Mesenchymal stem cell (in vitro differentiated cells and primary cell): ENCODE data around the gene RGPD3.
"Not testable (repeated sequence)": the region's sequence is repeated elsewhere in the genome, so short reads cannot be mapped to it uniquely, and the experiment has no call there.

ENCODE experiments used
- DNase-seq: peaks from one replicate; pipeline ENCODE4 v3.0.0-alpha.2; 2013
- H2AFZ ChIP-seq: one replicate; pipeline ENCODE4 v1.6.1; 2013; ENCODE audit warnings: low read depth, mild to moderate bottlenecking, control low read depth, inconsistent platforms, low read length, moderate library complexity
- H2AK5ac ChIP-seq: 2 replicates; pipeline ENCODE4 v1.6.1; 2013; ENCODE audit warnings: low read length, moderate library complexity, mild to moderate bottlenecking, inconsistent platforms; ENCODE audit not compliant: severe bottlenecking
- H2BK120ac ChIP-seq: one replicate; pipeline ENCODE4 v1.6.1; 2013; ENCODE audit warnings: low read depth, mild to moderate bottlenecking, inconsistent platforms, low read length, moderate library complexity
- H2BK12ac ChIP-seq, 2 experiments: one replicate each; pipeline ENCODE4 v1.6.1; 2013; ENCODE audit warnings: inconsistent platforms in 2 of 2, low read length in 2 of 2, mild to moderate bottlenecking in 2 of 2, moderate library complexity in 2 of 2, control low read depth in 1 of 2
- H2BK15ac ChIP-seq: one replicate; pipeline ENCODE4 v1.6.1; 2013; ENCODE audit warnings: mild to moderate bottlenecking, low read depth, inconsistent platforms; ENCODE audit not compliant: poor library complexity, severe bottlenecking
- H2BK5ac ChIP-seq: 2 replicates; pipeline ENCODE4 v1.6.1; 2013; ENCODE audit warnings: low read depth, mild to moderate bottlenecking, low read length, control low read depth, inconsistent platforms; ENCODE audit not compliant: poor library complexity, severe bottlenecking
- H3K14ac ChIP-seq, 2 experiments: one replicate each; pipeline ENCODE4 v1.6.1; 2013; ENCODE audit warnings: inconsistent platforms in 2 of 2, low read length in 2 of 2, control low read depth in 1 of 2, mild to moderate bottlenecking in 1 of 2, moderate library complexity in 1 of 2
- H3K18ac ChIP-seq, 2 experiments: one replicate each; pipeline ENCODE4 v1.6.1; 2013; ENCODE audit warnings: inconsistent platforms in 2 of 2, low read length in 2 of 2, control low read depth in 1 of 2, low read depth in 1 of 2, mild to moderate bottlenecking in 1 of 2
- H3K23ac ChIP-seq, 2 experiments: one replicate each; pipeline ENCODE4 v1.6.1; 2013; ENCODE audit warnings: inconsistent platforms in 2 of 2, low read length in 2 of 2, mild to moderate bottlenecking in 2 of 2, moderate library complexity in 2 of 2, control low read depth in 1 of 2
- H3K27ac ChIP-seq: 2 replicates; pipeline ENCODE4 v1.5.1; 2013; ENCODE audit warnings: mild to moderate bottlenecking, moderate library complexity, low read length, control low read depth, inconsistent platforms; ENCODE audit not compliant: poor library complexity, severe bottlenecking
- H3K27me3 ChIP-seq, 2 experiments: 2 replicates each; pipeline versions ENCODE4 v1.6.1 to v1.7.0; 2013; ENCODE audit warnings: low read length in 2 of 2, mild to moderate bottlenecking in 2 of 2, moderate library complexity in 2 of 2, control low read depth in 1 of 2, inconsistent platforms in 1 of 2; ENCODE audit not compliant: control insufficient read depth in 1 of 2, insufficient read depth in 1 of 2
- H3K36me3 ChIP-seq, 2 experiments: 2 replicates each; pipeline versions ENCODE4 v1.6.1 to v1.7.0; 2013; ENCODE audit warnings: low read length in 2 of 2, control low read depth in 1 of 2, inconsistent platforms in 1 of 2, low read depth in 1 of 2, mild to moderate bottlenecking in 1 of 2; ENCODE audit not compliant: insufficient read depth in 2 of 2, control insufficient read depth in 1 of 2
- H3K4ac ChIP-seq, 2 experiments: one replicate each; pipeline ENCODE4 v1.6.1; 2013; ENCODE audit warnings: inconsistent platforms in 2 of 2, low read length in 2 of 2, mild to moderate bottlenecking in 2 of 2, moderate library complexity in 2 of 2, control low read depth in 1 of 2, low read depth in 1 of 2
- H3K4me1 ChIP-seq: 2 replicates; pipeline ENCODE4 v1.6.1; 2013; ENCODE audit warnings: low read depth, low read length, control low read depth; ENCODE audit not compliant: control insufficient read depth, insufficient read depth
- H3K4me2 ChIP-seq: 2 replicates; pipeline ENCODE4 v1.6.1; 2013; ENCODE audit warnings: low read length, mild to moderate bottlenecking, inconsistent platforms; ENCODE audit not compliant: poor library complexity, severe bottlenecking
- H3K4me3 ChIP-seq, 2 experiments: 2 replicates each; pipeline versions ENCODE4 v1.5.1 to v1.7.0; 2013; ENCODE audit warnings: low read length in 2 of 2, mild to moderate bottlenecking in 2 of 2, control low read depth in 1 of 2, low read depth in 1 of 2; ENCODE audit not compliant: insufficient read depth in 1 of 2
- H3K79me1 ChIP-seq: replicated peaks from 2 replicates; pipeline ENCODE4 v1.6.1; 2013; ENCODE audit warnings: mild to moderate bottlenecking, control low read depth, low read length, inconsistent platforms; ENCODE audit not compliant: poor library complexity, severe bottlenecking
- H3K9ac ChIP-seq: 2 replicates; pipeline ENCODE4 v1.7.0; 2013; ENCODE audit warnings: mild to moderate bottlenecking, low read length, moderate library complexity
- H3K9me3 ChIP-seq: 2 replicates; pipeline ENCODE4 v1.7.0; 2013; ENCODE audit warnings: mild to moderate bottlenecking, low read length; ENCODE audit not compliant: control insufficient read depth
- H4K8ac ChIP-seq: one replicate; pipeline ENCODE4 v1.6.1; 2013; ENCODE audit warnings: inconsistent platforms, mild to moderate bottlenecking, low read length, moderate library complexity
- H4K91ac ChIP-seq: one replicate; pipeline ENCODE4 v1.6.1; 2013; ENCODE audit warnings: mild to moderate bottlenecking, low read length, inconsistent platforms
- WGBS: methylation state at CpG from one replicate; pipeline ENCODE4 v1.1.7; 2013; ENCODE audit warnings: mixed read lengths; 5-methylcytosine and 5-hydroxymethylcytosine counted together

The RGPD3 gene

GRCh38 chr2:106504787-106505186, 36.6 kb upstream of the RGPD3 start:
- not testable (repeated sequence) for H2BK120ac ChIP-seq, H2AK5ac ChIP-seq, H3K9me3 ChIP-seq, H3K36me3 ChIP-seq, H3K18ac ChIP-seq, H3K79me1 ChIP-seq, H3K14ac ChIP-seq, H3K4ac ChIP-seq, H4K8ac ChIP-seq, H3K4me2 ChIP-seq, DNase-seq, H4K91ac ChIP-seq, H2BK12ac ChIP-seq, H2BK15ac ChIP-seq, H3K27ac ChIP-seq, H3K23ac ChIP-seq, H2BK5ac ChIP-seq, H3K9ac ChIP-seq, H2AFZ ChIP-seq, H3K4me1 ChIP-seq, H3K27me3 ChIP-seq, H3K4me3 ChIP-seq
- 90% methylated on average over 4 of the region's 4 CpGs for whole genome bisulfite sequencing

GRCh38 chr2:106504192-106504591, 36.0 kb upstream of the RGPD3 start:
- not testable (repeated sequence) for H2AFZ ChIP-seq, H3K4ac ChIP-seq, H3K79me1 ChIP-seq, H2BK12ac ChIP-seq, H3K27ac ChIP-seq, H4K8ac ChIP-seq, H3K9me3 ChIP-seq, H2BK120ac ChIP-seq, H3K4me2 ChIP-seq, H3K9ac ChIP-seq, H3K23ac ChIP-seq, H2BK15ac ChIP-seq, H3K27me3 ChIP-seq, H3K4me3 ChIP-seq, H3K14ac ChIP-seq, H3K18ac ChIP-seq, H2AK5ac ChIP-seq, H4K91ac ChIP-seq, H2BK5ac ChIP-seq, DNase-seq, H3K36me3 ChIP-seq, H3K4me1 ChIP-seq
- WGBS = 86% methylated on average over 6 of the region's 11 CpGs

GRCh38 chr2:106502351-106502750, 34.1 kb upstream of the RGPD3 start:
- not testable (repeated sequence) for H2BK120ac ChIP-seq, H3K9ac ChIP-seq, H2BK12ac ChIP-seq, H3K18ac ChIP-seq, H2AK5ac ChIP-seq, H3K27ac ChIP-seq, H4K91ac ChIP-seq, H3K4ac ChIP-seq, H3K36me3 ChIP-seq, H4K8ac ChIP-seq, H3K14ac ChIP-seq, H2BK15ac ChIP-seq, H3K27me3 ChIP-seq, H3K23ac ChIP-seq, H2BK5ac ChIP-seq, H3K4me2 ChIP-seq, H3K4me1 ChIP-seq, H2AFZ ChIP-seq, DNase-seq, H3K9me3 ChIP-seq, H3K79me1 ChIP-seq, H3K4me3 ChIP-seq
- WGBS = 89% methylated on average over 8 of the region's 8 CpGs

- H2BK5ac ChIP-seq, H3K4me1 ChIP-seq, H2BK120ac ChIP-seq, H3K27me3 ChIP-seq, H3K18ac ChIP-seq, H3K4me3 ChIP-seq, H3K14ac ChIP-seq, H3K4me2 ChIP-seq, H3K9ac ChIP-seq, H2AK5ac ChIP-seq, H3K4ac ChIP-seq, H3K27ac ChIP-seq, H3K9me3 ChIP-seq, DNase-seq, H2BK15ac ChIP-seq, H2BK12ac ChIP-seq, H2AFZ ChIP-seq, H3K36me3 ChIP-seq, H4K8ac ChIP-seq, H4K91ac ChIP-seq, H3K23ac ChIP-seq, H3K79me1 ChIP-seq: not testable (repeated sequence)
- no CpG with 5 or more reads among the region's 7 CpGs for WGBS
Measured at GRCh38 chr2:106500350-106500749, 32.1 kb upstream of the RGPD3 start.
